IPS-18a (cell line): ENCODE data around the gene CDH11.

ENCODE experiments used
- H3K27ac ChIP-seq: one replicate; pipeline ENCODE4 v1.5.1; 2013; ENCODE audit warnings: low read length
- H3K27me3 ChIP-seq: one replicate; pipeline ENCODE4 v1.6.1; 2013; ENCODE audit warnings: mild to moderate bottlenecking, low read length; ENCODE audit not compliant: control insufficient read depth, insufficient read depth
- H3K36me3 ChIP-seq: one replicate; pipeline ENCODE4 v1.6.1; 2013; ENCODE audit warnings: low read depth, low read length; ENCODE audit not compliant: control insufficient read depth
- H3K4me1 ChIP-seq: one replicate; pipeline ENCODE4 v1.6.1; 2013; ENCODE audit warnings: low read depth, low read length; ENCODE audit not compliant: control insufficient read depth
- H3K4me3 ChIP-seq: one replicate; pipeline ENCODE4 v1.5.1; 2013; ENCODE audit warnings: low read length
- H3K9ac ChIP-seq: one replicate; pipeline ENCODE4 v1.6.1; 2013; ENCODE audit warnings: mild to moderate bottlenecking, low read length, moderate library complexity
- H3K9me3 ChIP-seq: one replicate; pipeline ENCODE4 v1.6.1; 2013; ENCODE audit warnings: low read depth, low read length; ENCODE audit not compliant: control insufficient read depth

CDH11 gene

GRCh38 chr16:65045961-65046360 lies 75.9 kb downstream of the CDH11 start:
- Histone ChIP-seq H3K4me1 (no peaks in the 10 kb centered on the region), H3K27ac (no peak overlapping the region), H3K9ac (no peak overlapping the region), H3K4me3 (no peak overlapping the region), H3K9me3 (no peaks in the 10 kb centered on the region), H3K36me3 (no peaks in the 10 kb centered on the region), H3K27me3 (no peaks in the 10 kb centered on the region)

DNA sequence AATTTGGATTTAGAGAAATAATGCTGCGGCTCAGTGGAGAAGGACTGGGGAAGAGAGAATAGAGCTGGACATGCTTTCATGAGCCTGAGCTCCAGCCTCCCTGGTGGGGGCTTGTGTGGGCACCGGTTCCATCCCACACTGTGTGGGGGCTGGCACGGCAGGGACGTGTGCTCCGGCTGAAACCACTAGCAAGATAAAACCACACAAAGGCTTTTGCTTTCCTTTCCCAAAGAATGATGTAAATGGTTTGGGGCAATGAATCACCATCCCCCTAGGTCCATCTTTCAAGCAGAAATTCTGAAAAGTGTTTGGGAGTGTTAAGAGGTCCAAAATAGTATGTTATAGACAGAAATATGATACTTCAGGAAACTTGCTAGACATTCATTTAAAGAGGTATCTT lies 77.0 kb downstream of the CDH11 start:
- Histone ChIP-seq H3K36me3 (no peaks in the 10 kb centered on the region), H3K27ac (no peak overlapping the region), H3K4me3 (no peak overlapping the region), H3K9ac (no peak overlapping the region), H3K9me3 (no peaks in the 10 kb centered on the region), H3K4me1 (no peaks in the 10 kb centered on the region), H3K27me3 (no peaks in the 10 kb centered on the region)

GRCh38 chr16:65044026-65044425 lies 77.8 kb downstream of the CDH11 start:
- Histone ChIP-seq H3K4me3 (no peak overlapping the region), H3K27me3 (no peaks in the 10 kb centered on the region), H3K9me3 (no peaks in the 10 kb centered on the region), H3K4me1 (no peaks in the 10 kb centered on the region), H3K36me3 (no peaks in the 10 kb centered on the region), H3K27ac (no peak overlapping the region), H3K9ac (no peak overlapping the region)

GRCh38 chr16:65042438-65043365 lies 79.2 kb downstream of the CDH11 start:
- Histone ChIP-seq H3K9ac (no peak overlapping the region), H3K4me1 (peaks cover 5% of the 10 kb centered on the region), H3K9me3 (no peaks in the 10 kb centered on the region)

GRCh38 chr16:65041667-65042066 lies 80.2 kb downstream of the CDH11 start:
- Histone ChIP-seq H3K4me1 (peaks cover 9% of the 10 kb centered on the region), H3K36me3 (no peaks in the 10 kb centered on the region), H3K9ac (no peak overlapping the region), H3K27ac (no peak overlapping the region), H3K4me3 (no peak overlapping the region), H3K27me3 (no peaks in the 10 kb centered on the region), H3K9me3 (no peaks in the 10 kb centered on the region)

More at GRCh38 chr16:65042438-65043365, 79.2 kb downstream of the CDH11 start:
- no peaks in the 10 kb centered on the region for H3K36me3 ChIP-seq
- H3K4me3 ChIP-seq = no peak overlapping the region
- no peak overlapping the region for H3K27ac ChIP-seq
- no peaks in the 10 kb centered on the region for H3K27me3 ChIP-seq

DNA sequence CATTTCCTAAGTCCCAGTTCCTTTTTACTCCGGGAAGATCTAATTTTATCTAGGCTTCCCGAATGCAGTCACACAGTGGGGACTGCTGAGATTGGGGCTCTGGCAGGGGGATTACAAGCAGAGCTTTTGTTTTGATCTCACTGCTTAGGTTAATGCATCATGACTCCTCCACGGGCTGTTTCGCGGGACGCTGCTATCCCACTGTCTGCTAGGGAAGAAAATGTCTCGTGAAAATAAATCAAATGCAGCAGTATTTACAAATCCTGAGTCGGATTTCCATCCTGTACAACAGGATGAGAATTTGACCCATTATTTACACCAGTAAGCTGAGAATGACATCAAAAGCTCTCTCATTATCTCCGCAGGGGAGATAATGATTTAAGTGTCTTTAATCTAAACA lies 83.8 kb downstream of the CDH11 start:
- Histone ChIP-seq H3K36me3 (no peaks in the 10 kb centered on the region), H3K27me3 (no peaks in the 10 kb centered on the region), H3K4me3 (no peak overlapping the region)

DNA sequence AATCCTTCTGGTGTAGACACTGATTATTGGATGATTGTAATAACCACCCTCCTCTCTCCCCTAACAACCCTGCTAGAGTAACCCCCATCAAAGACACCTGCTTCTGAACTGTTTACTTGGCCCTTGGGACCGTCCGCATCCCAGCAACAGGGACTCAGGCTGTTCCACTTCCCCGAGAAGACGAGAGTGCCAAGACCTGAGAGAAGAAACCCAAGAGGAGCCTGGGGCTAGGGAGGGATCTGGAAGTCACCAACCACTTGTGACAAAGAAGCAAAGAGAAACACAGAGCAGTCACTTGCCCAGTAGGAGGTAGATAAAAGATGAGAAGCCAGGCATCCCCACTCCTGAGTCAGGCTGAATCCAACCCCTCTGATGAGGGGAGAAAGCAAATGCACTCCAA lies 84.3 kb downstream of the CDH11 start:
- H3K9me3 ChIP-seq = no peaks in the 10 kb centered on the region
- H3K4me1 ChIP-seq = peaks cover 13% of the 10 kb centered on the region
- H3K36me3 ChIP-seq = no peaks in the 10 kb centered on the region
- H3K9ac ChIP-seq = no peak overlapping the region
- H3K27me3 ChIP-seq = no peaks in the 10 kb centered on the region
- H3K27ac ChIP-seq = no peak overlapping the region
- H3K4me3 ChIP-seq = no peak overlapping the region

More for the DNA sequence above, 83.8 kb downstream of the CDH11 start:
- Histone ChIP-seq H3K27ac (no peak overlapping the region), H3K9me3 (no peaks in the 10 kb centered on the region), H3K4me1 (peaks cover 13% of the 10 kb centered on the region), H3K9ac (no peak overlapping the region)

DNA sequence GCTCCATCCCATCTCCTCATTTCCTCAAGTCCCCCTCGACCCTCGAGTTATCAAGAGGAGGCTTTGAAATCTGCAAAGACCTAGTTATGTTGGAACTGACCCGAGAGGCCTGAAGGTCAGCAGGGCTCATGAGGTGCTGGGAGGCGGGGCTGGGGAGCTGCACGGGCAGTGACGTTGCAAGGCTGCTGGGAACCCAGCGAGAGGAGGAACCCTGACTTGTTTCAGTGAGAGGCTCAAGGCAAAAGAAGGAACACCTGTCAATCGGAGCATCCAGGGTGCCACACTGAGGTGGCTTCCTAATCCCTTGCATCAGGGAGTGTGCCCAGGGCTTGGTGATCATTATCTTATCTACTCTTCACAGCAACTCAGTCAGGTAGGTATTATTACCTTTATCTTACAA lies 86.9 kb downstream of the CDH11 start:
- H3K9ac ChIP-seq = no peak overlapping the region
- H3K4me1 ChIP-seq = peaks cover 13% of the 10 kb centered on the region
- H3K27me3 ChIP-seq = no peaks in the 10 kb centered on the region
- no peak overlapping the region for H3K4me3 ChIP-seq
- no peak overlapping the region for H3K27ac ChIP-seq
- no peaks in the 10 kb centered on the region for H3K9me3 ChIP-seq
- H3K36me3 ChIP-seq = no peaks in the 10 kb centered on the region

GRCh38 chr16:65032387-65032786 lies 89.5 kb downstream of the CDH11 start:
- H3K36me3 ChIP-seq = no peaks in the 10 kb centered on the region

DNA sequence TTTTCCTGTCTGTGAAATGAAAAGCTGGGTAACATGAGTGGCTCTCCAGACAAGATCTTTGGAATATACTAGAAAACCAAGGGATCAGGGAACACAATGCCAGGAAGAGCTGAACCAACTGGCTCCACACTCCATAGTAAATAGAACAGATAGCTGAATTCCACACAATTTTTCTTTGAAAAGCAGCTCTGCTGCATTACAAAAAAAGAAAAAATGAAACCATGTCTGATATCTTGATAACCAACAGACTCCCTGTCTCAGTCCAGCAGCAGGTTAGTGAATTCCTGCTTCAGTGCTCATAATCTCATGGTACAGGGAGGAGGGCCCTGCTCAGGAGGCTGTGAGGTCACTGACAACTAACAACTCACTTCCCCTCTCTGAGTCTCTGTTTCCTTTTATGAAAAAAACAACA lies 97.1 kb downstream of the CDH11 start:
- H3K4me3 ChIP-seq = no peak overlapping the region
- H3K4me1 ChIP-seq = no peaks in the 10 kb centered on the region
- no peaks in the 10 kb centered on the region for H3K36me3 ChIP-seq
- H3K9ac ChIP-seq = no peak overlapping the region
- no peaks in the 10 kb centered on the region for H3K9me3 ChIP-seq
- no peak overlapping the region for H3K27ac ChIP-seq
- H3K27me3 ChIP-seq = no peaks in the 10 kb centered on the region

More at GRCh38 chr16:65032387-65032786, 89.5 kb downstream of the CDH11 start:
- H3K4me1 ChIP-seq = peaks cover 4% of the 10 kb centered on the region
- H3K4me3 ChIP-seq = no peak overlapping the region
- no peaks in the 10 kb centered on the region for H3K9me3 ChIP-seq
- no peak overlapping the region for H3K9ac ChIP-seq
- no peaks in the 10 kb centered on the region for H3K27me3 ChIP-seq
- no peak overlapping the region for H3K27ac ChIP-seq

GRCh38 chr16:65023802-65024201 lies 98.1 kb downstream of the CDH11 start:
- no peak overlapping the region for H3K27ac ChIP-seq
- no peaks in the 10 kb centered on the region for H3K9me3 ChIP-seq
- no peaks in the 10 kb centered on the region for H3K4me1 ChIP-seq
- no peak overlapping the region for H3K9ac ChIP-seq
- no peaks in the 10 kb centered on the region for H3K36me3 ChIP-seq
- H3K27me3 ChIP-seq = no peaks in the 10 kb centered on the region
- no peak overlapping the region for H3K4me3 ChIP-seq
